Brain pericyte (primary cell): ENCODE data around the gene FGD6.
"Not testable (repeated sequence)": the region's sequence is repeated elsewhere in the genome, so short reads cannot be mapped to it uniquely, and the experiment has no call there.

Experiments
- DNase-seq: peaks from one replicate; pipeline ENCODE4 v3.0.0-alpha.2; 2012; ENCODE audit warnings: low read depth, low spot score

The FGD6 gene

DNA sequence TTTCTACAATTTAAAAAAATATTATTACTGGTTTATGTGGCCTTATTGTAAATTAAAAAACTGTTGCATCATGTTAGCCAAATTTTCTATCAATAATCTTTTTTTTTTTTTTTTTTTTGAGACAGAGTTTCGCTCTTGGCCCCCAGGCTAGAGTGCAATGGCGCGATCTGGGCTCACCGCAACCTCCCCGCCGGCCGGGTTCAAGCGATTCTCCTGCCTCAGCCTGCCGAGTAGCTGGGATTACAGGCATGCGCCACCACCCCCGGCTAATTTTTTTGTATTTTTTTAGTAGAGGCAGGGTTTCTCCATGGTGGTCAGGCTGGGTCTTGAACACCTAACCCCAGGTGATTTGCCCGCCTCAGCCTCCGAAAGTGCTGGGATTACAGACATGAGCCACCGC, 16.9 kb upstream of the FGD6 start:
- not testable (repeated sequence) for DNase-seq

DNA sequence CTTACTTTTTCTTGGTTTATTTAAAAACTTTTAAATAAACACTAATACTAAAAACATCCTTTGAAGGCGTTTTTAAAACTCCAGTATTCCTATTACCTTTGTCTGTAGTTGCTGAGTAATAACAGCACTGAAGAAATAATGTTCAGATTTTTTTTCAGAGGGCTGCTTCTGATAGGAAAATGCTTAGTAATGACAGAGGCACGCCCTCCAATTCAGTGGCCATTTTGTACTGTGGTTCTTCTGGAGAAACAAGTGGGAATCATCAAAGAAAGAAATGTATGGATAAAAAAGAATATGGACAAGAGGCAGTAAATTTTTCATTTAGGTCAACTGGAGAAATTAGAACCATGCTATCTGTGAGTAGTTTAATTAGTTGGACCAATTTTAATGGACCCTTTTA, 13.9 kb upstream of the FGD6 start:
- DNase-seq: no peak

DNA sequence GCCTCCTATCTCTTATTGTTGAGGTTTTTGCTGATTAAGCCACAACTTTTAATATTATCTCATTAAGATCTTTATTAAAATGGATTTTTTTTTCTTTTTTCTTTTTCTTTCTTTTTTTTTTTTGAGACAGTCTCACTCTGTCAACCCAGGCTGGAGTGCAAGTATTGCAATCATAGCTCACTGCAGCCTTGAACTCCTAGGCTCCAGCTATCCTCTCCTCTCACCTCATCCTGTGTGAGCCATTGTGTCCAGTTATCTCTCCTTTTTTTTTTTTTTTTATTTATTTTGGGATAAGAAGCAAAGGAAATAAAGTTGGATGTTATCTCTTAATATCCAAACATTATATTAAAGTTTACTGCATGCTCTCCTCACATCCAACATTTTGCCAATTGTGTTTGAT, 13.0 kb upstream of the FGD6 start:
- no peak for DNase-seq

DNA sequence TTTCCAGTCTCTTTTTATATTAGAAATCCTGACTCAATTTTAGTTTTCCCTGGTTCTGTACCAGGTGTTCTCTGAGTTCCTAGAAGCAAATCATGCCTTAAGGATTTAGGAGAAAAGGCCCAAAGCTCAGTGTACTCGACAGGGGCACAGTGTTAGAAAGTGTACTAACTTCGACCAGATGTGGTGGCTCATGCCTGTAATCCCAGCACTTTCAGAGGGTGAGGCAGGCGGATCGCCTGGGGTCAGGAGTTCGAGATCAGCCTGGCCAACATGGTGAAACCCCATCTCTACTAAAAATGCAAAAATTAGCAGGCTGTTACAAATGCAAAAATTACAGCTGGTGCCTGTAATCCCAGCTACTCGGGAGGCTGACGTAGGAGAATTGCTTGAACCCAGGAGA, 12.4 kb upstream of the FGD6 start:
- DNase-seq: no peak

DNA sequence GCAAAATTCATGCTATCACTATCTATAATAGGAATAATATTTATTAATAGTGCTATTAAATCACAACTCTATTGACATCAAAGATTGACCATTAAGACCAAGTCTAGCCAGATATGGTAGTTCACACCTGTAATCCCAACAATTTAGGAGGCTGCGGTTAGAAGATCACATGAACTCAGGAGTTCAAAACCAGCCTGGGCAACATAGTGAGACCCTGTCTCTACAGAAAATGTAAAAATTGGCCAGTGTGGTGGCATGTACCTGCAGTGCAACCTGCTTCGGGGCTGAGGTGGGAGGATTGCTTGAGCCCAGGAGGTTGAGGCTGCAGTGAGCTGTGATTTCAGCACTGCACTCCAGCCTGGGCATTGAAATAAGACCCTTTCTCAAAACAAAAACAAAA, 11.3 kb upstream of the FGD6 start:
- DNase-seq: no peak

DNA sequence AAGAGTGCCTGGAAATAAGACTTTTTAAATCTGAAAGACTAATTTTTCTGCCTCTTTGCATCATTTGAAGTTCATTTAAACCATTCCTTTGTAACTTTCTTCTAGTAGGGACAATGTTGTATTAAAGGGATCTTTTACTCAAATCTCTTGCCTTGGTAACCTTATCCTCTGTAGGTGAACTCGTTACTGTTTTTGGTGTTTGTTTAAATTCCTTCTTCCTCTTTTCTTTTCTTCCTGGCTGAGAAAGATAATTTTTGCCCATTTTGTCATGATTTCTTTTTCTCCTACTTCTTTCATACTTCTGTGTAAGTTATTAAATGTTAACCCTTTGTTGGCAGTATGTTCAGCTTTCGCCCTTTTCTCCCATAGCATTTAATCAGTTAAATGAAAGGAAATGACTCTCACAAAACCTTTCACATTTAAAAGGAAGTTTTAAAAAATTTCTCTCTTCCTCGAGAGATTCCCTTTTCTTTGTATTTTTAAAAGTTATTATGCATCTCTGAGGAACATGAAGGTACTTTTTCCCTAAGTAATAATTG, 10.6 kb upstream of the FGD6 start:
- no peak for DNase-seq

DNA sequence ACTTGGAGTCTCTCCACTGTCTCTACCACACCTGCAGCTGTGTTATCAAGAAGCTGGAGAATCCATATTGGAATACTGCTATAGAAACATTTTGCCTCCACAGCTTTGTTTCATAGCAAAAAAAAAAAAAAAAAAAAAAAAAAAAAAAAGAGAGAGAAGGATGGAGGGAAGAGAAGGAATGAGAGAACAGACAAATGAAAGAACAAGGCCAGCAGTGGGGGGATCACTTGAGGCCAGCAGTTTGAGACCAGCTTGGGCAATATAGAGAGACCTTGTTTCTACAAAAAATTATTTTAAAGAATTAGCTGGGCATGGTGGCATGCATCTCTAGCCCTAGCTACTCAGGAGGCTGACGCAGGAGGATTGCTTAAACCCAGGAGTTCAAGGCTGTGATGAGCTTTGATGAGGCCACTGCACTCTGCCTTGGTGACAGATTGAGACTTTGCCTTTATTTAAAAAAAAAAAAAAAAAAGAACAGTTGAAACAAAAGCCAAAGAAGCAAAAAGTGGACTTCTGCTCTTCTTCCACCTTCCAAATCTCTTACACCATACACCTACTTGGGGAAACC, 8.5 kb upstream of the FGD6 start:
- no peak for DNase-seq

DNA sequence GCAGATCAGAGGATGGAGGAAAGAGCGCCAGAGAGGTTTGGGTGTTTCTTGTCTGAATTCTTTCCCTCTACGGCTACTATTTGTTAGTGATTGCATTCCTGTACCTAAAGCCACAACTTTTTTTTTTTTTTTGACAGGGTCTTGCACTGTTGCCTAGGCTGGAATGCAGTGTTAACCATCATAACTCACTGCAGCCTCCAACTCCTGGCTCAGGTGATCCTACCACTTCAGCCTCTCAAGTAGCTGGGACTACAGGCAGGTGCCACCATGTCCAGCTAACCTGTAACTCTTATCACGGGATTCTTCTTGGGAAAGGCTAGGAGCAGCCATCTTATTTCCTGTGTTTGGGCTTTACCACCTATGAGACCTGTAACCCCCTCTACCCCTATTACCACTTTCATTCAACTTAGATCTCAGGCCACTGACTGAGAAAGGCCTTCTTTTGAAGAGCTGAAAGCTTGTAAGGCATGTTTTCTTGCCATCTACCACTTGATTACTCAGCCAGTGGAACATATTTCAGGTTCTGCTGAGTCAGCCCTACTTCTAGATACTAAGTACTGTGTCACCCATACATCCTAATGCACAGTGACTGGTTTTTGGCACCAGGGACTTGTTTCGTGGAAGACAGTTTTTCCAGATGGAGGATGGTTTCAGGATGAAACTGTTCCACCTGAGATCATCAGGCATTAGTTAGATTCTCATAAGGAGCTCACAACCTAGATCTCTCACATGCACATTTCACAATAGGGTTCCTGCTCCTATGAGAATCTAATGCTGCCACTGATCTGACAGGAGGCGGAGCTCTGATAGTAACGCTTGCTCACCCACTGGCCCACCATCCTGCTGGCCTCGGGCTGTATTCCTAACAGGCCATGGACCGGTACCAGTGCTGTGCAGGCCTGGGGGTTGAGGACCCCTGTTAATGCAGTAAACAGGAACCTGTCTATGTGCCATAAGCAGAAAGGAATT, 7.2 kb upstream of the FGD6 start:
- no peak for DNase-seq

DNA sequence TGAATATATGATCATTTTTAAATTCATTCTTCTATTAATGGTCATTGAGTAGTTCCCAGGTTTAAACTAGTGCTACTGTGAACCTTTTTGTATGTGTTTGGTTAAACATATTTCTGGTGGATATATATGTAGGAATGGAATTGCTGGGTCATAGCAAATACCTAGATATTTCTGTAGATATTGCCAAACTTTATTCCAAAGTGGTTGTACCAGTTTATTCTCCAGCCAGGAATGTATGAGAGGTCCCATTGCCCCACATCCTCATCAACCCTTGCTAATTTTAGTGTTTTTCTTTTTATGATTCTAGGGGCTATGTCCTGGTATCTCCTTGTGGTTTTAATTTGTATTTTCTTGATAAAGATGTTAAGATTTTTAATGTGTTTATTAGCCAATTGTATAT, 3.5 kb upstream of the FGD6 start:
- DNase-seq: no peak

DNA sequence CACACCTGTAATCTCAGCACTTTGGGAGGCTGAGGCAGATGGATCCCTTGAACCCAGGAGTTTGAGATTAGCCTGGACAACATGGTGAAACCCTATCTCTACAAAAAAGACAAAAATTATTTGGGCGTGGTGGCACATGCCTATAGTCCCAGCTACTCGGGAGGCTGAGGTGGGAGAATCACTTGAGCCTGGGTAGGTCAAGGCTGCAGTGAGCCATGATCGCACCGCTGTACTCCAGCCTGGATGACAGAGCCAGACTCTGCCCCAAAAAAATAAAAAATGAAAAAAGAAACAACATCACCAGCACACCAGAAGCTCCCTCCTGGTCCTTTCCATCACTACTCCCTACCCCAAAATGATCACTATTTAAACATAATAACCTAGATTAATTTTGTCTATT, 2.9 kb upstream of the FGD6 start:
- DNase-seq: no peak

DNA sequence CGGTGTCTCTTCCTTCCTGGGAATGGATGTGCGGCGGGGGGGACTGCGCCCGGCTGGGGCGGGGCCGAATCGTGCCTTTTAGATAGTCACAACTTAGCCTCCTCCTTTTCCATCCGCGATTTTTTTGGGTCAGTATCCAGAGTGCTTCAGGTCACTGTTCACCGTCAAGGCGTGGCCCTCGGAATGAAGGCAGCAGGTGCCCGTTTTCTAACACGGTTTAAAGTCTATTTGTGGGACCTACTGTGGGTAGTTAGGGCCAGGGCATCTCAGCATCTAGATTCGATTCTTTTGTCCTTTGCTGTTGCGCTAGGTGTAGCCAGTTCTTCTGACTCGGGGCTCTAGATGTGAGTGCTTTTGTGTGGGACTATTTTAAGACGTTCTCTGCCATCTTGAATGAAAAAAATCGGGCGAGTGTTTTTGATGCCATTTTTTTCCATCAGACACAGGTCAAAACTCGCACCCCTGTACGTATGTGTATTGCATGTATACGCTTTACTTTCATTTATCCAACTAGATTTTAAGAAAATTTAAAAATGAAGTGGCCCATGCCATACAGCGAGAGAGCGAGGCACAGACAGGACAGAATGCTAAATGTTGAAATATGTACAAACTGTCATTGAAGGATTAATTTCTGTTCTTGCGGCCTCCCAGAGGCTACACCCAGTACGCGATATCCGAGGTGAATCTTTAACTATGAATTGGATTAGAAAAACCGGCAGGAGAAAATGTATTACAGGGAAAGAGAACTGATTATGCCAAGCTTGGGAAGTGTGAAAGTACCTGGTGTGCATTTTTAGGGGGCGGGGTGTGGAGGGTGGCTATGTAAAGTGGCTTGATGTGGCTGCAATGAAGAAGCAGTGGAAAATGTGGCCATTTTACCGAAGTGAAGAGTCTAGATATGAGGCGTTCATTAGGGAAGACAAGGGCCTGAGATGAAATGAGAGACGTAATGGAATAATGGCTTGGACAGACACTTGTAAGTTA, 1.2 kb upstream of the FGD6 start:
- no peak for DNase-seq

DNA sequence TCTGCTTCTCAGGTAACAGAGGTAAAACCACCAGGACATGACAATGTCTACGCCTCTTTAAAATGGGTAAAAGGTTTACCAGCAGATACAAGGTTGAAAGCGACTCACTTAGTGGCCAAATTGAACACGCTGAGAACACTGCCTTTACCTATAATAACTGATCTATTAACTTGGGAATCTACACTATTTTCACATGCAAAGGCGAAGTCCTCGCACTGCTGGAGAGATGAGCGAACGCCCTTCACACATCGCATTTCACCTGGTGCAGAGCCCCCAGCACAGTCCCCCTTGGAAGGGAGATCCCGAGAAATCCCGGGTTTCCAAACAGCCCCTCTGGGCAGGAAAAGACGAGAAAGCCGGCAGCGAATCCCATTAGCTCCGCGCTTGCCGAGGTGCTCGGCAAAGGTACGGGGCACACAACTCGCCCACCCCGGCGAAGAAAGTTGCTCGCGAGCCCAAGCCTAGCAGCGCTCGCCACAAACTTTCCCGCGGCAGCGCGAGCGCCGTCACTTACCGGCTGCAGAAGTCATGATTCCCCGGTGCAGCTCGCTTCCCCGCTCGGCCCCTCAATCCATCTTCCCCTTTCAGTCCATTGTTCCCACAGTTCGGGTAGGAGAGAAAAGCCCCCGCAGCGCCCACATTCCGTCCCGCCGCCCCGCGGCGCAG, 423 bp downstream of the FGD6 start:
- DNase-seq: no peak

DNA sequence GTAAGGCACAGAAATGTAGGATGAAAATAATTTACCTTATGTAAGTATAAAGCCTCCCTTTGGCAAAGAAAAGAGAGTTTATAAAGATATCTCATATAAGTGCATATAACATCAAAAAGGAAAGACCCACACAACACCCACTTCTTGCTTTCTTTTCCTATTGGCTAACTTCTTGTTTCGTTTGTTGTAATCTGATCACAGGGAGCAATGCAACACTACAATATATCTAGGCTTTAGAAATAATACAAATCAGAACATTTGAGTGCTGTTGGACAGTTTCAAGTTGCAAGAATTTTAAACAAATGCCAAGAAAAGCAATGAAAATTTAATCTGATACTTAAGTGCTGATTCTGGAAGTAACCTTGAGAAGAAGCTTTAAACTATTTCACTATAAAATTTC, 1.3 kb downstream of the FGD6 start:
- no peak for DNase-seq

DNA sequence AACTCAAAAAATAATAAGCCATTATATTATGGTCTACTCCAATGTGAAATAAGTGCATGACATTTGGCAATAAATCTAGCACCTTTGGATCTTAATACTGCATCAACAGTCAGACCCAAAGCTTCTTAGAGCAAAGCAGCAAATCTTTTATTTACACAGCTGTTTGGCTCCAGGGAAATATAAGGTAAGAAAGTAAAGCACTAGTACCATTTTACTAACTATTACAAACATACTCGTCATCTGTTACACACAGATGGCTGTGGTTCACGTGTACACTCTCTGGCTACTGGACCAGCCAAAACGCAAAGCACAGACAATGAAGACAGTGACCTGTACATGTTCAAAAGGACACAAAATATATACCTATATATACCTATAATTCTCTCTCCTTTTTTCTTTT, 2.8 kb downstream of the FGD6 start:
- no peak for DNase-seq

DNA sequence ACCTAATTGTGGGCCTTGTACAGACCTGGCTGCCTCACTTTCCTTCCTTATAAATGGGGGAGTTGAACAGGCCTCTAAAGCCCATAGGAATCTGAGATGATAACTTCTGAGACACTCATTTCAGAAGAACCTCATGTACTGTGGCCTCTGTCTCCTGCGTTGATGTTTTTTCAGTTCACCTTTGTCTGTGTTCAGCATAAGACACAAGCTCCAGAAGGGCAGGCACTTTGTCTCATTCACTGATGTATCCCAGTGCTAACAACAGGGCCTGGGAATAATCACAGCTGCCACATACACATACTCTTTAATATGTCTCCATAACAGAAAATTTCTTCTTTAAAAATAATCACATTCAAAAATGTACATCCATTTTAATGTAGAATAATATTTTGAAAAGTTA, 3.3 kb downstream of the FGD6 start:
- no peak for DNase-seq

DNA sequence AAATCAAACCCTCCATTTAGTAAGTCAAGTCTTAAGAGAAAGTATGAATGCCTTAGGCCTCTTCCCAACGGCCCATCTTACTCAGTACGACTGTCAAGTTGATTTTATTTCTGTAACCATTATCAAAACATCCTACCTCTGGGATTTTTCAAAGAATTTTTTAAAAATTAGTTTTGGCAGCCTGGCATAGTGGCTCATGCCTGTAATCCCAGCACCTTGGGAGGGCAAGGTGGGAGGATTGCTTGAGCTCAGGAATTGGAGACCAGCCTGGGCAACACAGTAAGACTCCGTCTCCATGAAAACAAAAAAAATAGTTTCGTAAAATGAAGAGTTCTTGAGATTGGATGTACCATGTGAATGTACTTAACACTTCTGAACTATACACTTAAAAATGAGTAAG, 4.1 kb downstream of the FGD6 start:
- no peak for DNase-seq

DNA sequence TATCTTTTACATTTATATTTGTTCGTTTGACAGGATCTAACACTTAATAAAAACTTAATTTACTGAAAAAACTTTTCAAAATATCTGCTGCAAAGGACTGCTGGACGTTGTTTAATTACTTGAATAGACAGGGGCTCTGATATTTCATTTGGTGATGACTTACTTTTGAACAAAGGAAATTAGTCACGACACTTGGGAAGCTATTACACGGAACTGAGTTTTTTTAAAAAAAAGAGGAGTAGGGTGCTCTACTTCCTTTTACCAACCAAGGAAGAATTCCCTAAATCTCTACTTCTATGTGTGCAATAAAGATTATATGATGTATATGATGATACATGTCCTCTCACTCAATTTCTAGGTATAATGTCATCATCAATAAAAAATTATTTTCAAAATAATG, 4.7 kb downstream of the FGD6 start:
- no peak for DNase-seq

DNA sequence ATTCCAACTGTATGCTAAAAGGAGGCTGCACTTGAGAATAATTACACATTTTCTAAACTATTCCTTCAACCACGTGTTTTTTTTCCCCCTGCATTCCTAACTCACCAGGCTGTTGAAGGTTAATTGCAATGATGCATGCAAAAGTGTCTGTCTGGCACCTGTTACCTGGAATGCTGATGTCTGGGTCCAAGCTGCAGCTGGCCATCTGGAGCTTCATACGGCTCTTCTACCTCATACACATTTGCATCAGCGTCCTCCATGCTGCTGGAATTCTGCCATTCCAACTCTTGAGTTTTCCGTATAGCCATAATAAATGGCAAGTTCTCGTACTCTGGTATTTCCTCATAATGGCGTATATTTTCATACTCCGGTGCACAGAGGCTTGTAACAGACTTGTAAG, 8.6 kb downstream of the FGD6 start:
- DNase-seq: no peak

DNA sequence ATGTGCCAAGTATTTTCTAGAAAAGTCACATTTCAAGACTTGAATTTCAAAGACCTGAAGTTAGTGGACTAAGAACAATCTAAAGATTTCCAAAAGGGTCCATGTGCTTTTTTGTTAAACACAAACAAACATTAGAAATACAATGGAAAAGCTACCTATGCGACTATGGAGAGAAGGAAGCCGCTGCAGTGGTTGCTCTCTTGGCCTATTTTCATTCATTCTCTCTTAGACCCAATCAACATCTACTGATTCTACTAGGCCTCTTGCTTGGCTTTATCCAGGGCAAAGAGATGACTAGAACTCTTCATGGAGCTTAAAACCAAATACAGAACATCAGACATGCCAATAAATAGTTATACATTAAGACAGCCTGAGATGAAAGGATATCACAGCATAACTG, 9.9 kb downstream of the FGD6 start:
- no peak for DNase-seq

DNA sequence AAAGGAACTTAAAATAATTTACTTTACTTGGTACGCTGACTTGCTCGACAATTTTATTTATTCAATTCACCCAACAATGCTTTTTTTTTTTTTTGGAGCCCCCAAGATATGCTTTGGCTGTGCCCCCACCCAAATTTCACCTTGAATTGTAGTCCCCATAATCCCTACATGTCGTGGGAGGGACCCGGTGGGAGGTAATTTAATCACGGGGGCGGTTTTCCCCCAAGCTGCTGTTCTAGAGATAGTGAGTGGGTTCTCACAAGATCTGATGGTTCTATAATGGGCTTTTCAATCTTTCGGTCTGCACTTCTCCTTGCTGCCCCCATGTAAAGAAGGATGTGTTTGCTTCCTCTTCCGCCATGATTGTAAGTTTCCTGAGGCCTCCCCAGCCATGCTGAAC, 10.4 kb downstream of the FGD6 start:
- DNase-seq: no peak

DNA sequence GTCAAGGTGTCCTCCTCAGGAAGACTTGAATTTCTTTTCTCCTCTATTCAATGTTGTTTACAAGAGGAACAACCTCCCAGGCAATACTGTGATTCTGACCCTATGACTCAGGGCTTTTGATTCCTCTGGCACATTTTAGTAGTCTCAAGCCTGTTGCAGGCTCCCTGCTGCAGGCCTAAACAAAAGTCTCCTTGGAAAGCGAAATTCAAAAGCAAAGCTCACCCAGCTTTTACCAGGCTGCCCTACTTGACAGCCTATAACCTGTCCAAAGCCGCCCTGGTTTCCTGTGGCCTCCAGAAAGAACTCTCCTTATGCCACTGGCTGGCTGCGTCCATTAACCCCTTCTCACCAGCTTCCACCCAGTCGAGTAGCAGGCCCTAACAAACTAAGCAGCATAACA, 11.6 kb downstream of the FGD6 start:
- no peak for DNase-seq
